Measurements from ENCODE around the gene ZFYVE28. TPM values are rescaled to one million over a fixed set of nuclear protein-coding genes. Genes with fewer than 3 reads are reported as not detected.
"Not testable (repeated sequence)": the region's sequence is repeated elsewhere in the genome, so short reads cannot be mapped to it uniquely, and the experiment has no call there.

Gene ZFYVE28
- 3.6 and 7.0 TPM in 2 replicates for total RNA-seq (ENCODE audit: low replicate concordance)
- long read RNA-seq, partial matches to known transcripts, result 1 of 1 reads
- long read RNA-seq, other reads (novel, unspliced or antisense), result 0 of 1 reads

DNA sequence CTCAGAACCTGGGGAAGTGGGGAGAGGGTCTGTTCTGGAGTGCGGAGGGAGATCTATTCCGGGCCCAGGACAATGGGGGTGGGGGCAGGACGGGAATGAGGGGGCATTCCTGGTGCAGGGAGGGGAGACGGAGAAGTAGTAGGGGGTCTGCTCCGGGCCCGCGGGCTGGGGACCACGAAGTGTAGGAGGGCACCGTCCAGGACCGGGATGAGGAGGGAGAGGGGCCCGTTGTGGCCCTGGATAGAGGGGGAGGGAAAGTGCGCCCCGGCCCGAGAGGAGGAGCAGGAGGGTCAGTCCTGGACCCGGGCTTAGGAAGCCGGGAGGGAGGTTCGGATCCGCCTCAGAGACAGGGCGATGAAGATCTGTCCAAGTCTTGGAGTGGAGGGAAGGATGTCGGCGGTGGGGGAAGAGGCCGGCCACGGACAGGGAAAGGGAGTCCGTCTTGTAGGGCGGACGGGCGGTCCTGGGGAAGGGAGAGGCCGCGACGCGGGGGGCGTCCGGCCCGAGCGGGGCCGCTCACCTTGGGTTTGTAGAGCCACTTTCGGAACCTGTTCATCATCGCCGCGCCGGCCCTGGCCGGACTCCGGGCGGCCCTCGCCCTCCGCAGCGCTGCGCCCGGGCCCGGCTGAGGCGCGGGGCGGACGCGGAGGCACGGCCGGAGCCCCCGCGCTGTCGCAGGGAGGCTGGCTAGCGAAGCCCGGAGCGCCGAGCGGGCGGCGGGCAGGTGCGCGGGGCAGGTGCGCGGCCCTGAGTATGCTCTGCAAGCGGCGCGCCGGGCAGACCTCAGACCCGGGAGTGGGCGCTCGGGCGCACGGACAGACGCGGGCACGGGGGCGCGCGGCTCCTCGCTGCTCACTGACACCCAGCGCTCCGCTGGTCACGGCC is at the start of gene ZFYVE28:
ZFYVE28 (minus strand) TSS at position 881 of the 885 bp plus-strand sequence; CDS start at position 559, 322 bp downstream.
- Mint-ChIP-seq H3K27ac (peak within 1 kb of the TSS; percentile 77), H3K9me3 (no peaks in the 10 kb centered on the region), H3K27me3 (peaks cover 87% of the 10 kb centered on the region), H3K36me3 (no peaks in the 10 kb centered on the region), H3K4me1 (ENCODE audit: unreplicated experiment) (peaks cover 18% of the 10 kb centered on the region), H3K4me3 (peak within 1 kb of the TSS; percentile 89)
- peak; percentile 65 for DNase-seq (ENCODE audit: extremely low spot score, unreplicated experiment)
- TF ChIP-seq CTCF (conservative IDR thresholded peaks at IDR 0.05), result no peak

DNA sequence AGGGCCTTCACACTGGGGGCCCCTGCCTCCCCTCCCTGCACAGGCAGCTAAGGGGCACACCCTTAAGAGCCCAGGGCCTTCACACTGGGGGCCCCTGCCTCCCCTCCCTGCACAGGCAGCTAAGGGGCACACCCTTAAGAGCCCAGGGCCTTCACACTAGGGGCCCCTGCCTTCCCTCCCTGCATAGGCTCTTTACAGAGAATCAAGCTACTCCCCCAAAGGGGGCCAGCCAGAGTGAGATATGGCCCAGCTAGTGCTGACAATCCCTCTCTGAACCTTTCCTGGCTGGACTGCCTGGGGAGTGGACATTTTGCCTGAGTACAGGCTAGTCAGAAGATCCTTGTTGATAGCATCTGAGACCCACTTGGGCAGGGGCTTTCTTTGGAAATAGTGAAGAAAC is 47.1 kb upstream of the ZFYVE28 start:
- not testable (repeated sequence) for H3K9me3 Mint-ChIP-seq; H3K36me3 Mint-ChIP-seq; DNase-seq (ENCODE audit: extremely low spot score, unreplicated experiment); H3K27ac Mint-ChIP-seq
- peaks cover 17% of the 10 kb centered on the region for H3K4me1 Mint-ChIP-seq (ENCODE audit: unreplicated experiment)
- peak overlapping the region; percentile 49 for H3K4me3 Mint-ChIP-seq
- H3K27me3 Mint-ChIP-seq, result peaks cover 12% of the 10 kb centered on the region

- Mint-ChIP-seq H3K4me1 (ENCODE audit: unreplicated experiment) (peaks cover 13% of the 10 kb centered on the region), H3K4me3 (no peak overlapping the region)
Observed at GRCh38 chr4:2465032-2465431, 46.6 kb upstream of the ZFYVE28 start.

DNA sequence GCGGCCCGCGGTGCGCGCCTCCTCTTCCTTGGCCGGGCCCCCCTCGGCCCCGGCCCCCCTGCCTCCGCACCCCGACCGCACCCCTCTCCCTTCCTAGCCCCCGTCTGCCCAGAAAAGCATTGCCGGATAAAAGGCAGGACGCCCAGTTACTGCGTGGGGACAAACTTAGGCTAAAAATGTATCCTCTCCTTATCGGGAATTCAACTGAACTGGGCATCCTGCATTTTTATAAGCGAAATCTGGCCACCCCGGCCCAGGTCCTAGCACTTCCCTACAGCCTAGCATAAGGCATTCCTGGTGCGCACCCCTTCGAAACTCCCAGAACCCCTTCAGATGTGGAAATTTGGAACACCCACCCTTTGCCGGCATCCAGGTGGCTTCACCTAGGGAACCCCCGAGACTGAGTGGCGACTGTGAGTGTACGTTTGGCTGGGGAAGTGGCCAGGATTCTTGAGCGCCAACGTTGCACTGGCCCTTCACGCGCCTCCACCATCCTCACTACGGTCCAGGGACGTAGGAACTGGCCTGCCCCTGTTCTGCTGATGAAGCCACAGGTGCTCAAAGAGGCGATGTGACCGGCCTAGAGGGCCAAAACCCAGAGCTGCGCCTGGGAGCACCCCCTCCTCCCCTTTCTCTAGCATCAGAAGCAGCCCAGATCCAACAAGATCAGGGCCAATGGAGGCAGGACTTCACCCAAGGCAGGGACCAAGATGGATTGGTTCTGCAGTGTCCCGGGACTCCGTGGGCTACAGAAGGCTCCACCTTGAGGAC is 44.7 kb upstream of the ZFYVE28 start:
- peak; percentile 46 for TF ChIP-seq CTCF (conservative IDR thresholded peaks at IDR 0.05)
- H3K4me3 Mint-ChIP-seq, result peak overlapping the region; percentile 81
- peaks cover 12% of the 10 kb centered on the region for H3K27me3 Mint-ChIP-seq
- peaks cover 10% of the 10 kb centered on the region for H3K4me1 Mint-ChIP-seq (ENCODE audit: unreplicated experiment)
- H3K36me3 Mint-ChIP-seq, result no peaks in the 10 kb centered on the region
- H3K27ac Mint-ChIP-seq, result no peak overlapping the region
- DNase-seq (ENCODE audit: extremely low spot score, unreplicated experiment), result no peak
- H3K9me3 Mint-ChIP-seq, result no peaks in the 10 kb centered on the region

More at GRCh38 chr4:2465032-2465431, 46.6 kb upstream of the ZFYVE28 start:
- DNase-seq (ENCODE audit: extremely low spot score, unreplicated experiment), result no peak
- no peak for TF ChIP-seq CTCF (conservative IDR thresholded peaks at IDR 0.05)
- Mint-ChIP-seq H3K36me3 (peaks cover 3% of the 10 kb centered on the region), H3K27ac (no peak overlapping the region), H3K9me3 (no peaks in the 10 kb centered on the region), H3K27me3 (peaks cover 12% of the 10 kb centered on the region)

GRCh38 chr4:2462218-2462991 is 44.0 kb upstream of the ZFYVE28 start:
- Mint-ChIP-seq H3K4me1 (ENCODE audit: unreplicated experiment) (peaks cover 6% of the 10 kb centered on the region), H3K4me3 (peak overlapping the region; percentile 85), H3K36me3 (no peaks in the 10 kb centered on the region), H3K27me3 (peaks cover 12% of the 10 kb centered on the region), H3K27ac (no peak overlapping the region), H3K9me3 (no peaks in the 10 kb centered on the region)
- peak; percentile 79 for DNase-seq (ENCODE audit: extremely low spot score, unreplicated experiment)
- TF ChIP-seq CTCF (conservative IDR thresholded peaks at IDR 0.05), result peak; percentile 74
